Stimulated activated CD8-positive, alpha-beta memory T cell treated with anti-CD3 and anti-CD28 coated beads, Interleukin-15, amount 100 ng/mL, for 24 hours (primary cell): ENCODE data around the gene STKLD1.
"Not testable (repeated sequence)": the region's sequence is repeated elsewhere in the genome, so short reads cannot be mapped to it uniquely, and the experiment has no call there.

Experiments used
- DNase-seq: peaks from one replicate; pipeline ENCODE4 v3.0.0-alpha.2; 2020; ENCODE audit warnings: low read depth

Gene STKLD1

GRCh38 chr9:133362359-133363044, 13.7 kb upstream of the STKLD1 start:
- DNase-seq: no peak

DNA sequence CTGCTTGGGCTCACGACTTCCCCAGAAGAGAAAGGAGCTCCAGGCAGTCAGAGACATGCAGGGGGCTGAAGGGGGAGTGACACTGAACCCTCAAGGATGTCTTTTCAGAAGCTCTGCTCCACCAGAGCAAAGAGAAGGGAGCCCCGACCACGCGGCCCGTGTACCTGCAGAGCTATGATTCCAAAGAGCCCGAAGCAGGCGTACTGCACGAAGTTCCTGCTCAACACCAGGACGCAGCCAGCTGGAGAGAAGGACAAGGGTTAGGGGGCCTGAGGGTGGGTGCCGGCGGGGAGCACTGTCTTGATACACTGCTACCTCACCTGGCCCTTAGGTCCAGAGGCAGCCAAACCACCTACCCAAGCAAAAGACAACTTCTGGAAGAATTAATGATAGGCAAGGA, 9.7 kb upstream of the STKLD1 start:
- no peak for DNase-seq

- DNase-seq: no peak
These were observed 8.9 kb upstream of the STKLD1 start for GRCh38 chr9:133367221-133367620.

GRCh38 chr9:133367778-133368177, 8.4 kb upstream of the STKLD1 start:
- no peak for DNase-seq

DNA sequence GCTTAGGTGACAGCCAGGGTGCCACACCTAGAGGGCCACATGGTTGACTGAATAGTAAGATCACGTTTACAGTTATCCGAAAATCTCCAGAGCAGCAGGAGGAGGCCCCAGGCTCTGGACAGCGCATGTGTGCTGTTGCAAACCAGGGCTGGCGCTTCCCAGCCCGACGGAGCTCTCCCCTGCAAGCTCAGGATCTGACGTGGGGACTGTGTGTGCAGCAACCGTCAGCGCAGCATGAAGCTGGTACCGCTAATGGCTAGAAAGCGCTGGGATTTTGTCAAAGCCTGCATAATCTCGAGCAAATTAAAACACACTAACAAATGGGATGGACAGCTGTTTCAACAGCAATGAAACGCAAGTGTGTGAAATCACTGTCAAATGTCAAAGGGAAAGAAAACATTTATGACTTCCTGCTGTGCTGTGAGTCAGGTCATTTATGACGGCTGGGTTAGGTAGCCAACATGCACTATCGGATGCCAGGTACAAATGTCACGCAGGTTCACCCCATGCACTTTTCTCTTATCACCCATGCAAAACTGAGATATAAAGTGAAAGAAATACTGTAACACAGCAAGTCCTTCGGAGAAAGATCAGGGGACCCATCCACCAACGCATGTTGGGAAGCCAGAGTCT, 7.8 kb upstream of the STKLD1 start:
- DNase-seq: no peak

- no peak for DNase-seq
These were observed 6.7 kb upstream of the STKLD1 start for GRCh38 chr9:133369422-133369821.

DNA sequence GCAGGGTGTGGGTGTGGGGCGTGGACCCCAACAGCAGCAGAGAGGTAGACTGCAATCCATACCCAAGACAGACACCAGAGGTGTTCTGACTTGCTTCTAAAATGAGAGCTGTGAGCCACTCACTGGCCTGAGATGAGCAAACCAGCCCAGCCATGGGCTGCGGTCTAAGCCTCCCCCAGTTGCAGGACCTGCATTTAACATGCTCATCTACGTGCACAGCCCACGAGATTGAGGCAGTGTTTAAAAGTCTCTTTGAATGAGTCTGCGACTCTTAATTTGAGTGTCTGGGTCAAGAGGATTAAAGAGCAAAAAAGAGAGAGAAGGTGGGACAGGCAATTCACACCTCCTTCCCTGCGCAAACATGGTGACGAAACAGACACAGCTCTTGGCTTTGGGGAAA, 6.2 kb upstream of the STKLD1 start:
- DNase-seq: no peak

DNA sequence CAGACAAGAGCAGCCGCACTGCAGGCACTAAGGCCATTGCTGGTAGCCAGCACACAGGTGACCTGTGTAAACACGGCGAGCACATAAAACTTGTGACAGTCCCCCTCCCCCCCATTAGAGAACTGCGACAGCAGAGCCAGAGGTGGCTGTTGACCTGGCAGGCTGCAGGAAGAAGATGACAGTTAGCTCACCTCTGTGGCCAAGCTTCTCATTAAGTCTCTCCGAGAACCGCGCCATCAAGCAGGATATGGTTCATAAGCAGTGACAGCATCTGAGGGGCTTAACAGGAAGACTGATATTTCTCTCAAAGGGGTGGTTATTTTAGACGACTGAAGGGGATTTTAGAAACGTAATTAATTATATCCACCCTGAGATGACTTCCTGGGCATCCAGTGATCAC, 5.5 kb upstream of the STKLD1 start:
- DNase-seq: no peak

- no peak for DNase-seq
These were observed 4.9 kb upstream of the STKLD1 start for GRCh38 chr9:133371261-133371711.

DNA sequence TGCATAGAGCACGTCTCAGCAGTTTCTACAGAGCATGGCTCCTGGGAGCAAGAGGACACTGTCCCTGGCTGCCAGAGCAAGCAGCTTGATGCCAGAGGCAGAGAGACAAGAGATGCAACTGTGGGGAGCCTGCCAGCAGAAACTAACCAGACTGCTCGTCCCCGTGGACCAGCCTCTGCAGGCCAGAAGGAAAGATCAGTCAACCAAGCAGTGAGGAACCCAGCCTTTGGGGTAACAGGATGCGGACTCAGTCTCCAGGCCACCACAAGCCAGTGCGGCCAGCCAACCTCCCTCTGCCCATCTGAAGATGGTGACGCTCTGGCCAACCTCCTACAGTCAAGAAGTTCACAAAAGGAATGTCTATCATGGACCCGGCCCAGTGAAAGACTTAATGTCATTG, 4.0 kb upstream of the STKLD1 start:
- DNase-seq: no peak

DNA sequence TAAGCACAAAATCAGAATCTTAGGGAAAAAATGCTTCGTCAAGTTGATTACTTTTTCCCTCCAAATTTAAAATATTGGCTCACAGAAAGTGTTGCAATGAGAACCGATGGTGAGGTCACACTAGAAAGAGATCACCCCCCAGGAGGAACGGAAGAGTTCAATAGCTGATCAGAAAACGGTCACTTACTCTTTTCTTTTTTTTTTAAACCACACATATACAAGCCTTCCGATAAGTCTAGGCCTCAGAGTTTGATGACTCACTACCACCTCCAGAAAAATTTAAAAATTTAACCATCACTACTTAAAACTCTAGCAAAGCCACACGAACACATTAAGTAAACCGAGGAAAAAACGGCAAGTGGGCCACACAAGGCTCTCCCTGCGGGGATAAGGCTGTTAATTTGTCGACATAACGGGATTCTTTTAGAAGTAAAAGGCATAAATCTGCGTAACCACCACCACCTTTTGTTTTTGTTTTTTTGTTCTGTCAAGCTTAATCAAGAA, 1.5 kb upstream of the STKLD1 start:
- no peak for DNase-seq

DNA sequence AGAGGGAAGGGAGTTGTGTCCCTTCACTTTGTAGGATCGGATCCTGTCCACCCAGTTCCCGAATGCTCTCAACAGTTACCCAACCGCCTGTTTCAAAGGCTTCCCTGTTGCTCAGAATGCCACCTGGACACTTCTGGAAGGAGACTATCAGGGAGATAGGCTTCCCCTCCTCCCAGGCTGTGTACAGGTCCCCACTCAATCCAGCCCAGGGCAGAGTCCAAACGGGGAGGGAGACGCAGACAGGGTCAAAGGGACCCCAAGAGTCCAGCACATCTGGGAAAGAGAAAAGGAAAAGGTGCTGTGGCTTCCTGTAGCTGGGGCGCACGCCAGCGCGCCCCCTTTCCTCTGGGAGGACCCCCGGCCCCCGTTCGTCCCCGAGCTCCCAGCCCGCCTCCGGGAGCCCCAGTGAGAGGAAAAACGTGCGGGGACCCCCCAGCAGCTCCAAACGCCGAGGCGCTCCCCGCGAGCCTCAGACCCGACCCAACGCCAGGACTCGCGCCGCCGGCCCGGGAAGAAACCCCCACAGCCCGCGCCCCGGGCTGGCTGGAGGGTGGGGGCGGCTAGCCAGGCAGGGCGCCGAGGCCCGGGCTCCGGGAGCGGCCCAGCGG, 946 bp upstream of the STKLD1 start:
- no peak for DNase-seq

- DNase-seq: not testable (repeated sequence)
These were observed 1.1 kb downstream of the STKLD1 start for GRCh38 chr9:133377280-133377679.

DNA sequence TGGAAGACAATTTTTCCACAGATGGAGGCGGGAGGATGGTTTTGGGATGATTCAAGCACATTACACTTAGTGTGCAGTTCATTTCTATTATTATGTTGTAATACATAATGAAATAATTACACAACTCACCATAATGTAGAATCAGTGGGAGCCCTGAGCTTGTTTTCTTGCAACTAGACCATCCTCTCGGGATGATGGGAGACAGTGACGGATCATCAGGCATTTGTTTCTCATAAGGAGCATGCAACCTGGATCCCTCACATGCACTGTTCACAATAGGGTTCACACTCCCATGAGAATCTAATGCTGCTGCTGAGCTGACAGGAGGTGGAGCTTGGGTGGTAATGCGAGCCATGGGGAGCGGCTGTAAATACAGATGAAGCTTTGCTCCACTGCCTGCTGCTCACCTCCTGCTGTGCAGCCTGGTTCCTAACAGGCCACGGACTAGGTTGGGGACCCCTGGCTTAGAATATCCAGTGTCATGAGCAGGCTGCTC, 1.6 kb downstream of the STKLD1 start:
- no peak for DNase-seq

DNA sequence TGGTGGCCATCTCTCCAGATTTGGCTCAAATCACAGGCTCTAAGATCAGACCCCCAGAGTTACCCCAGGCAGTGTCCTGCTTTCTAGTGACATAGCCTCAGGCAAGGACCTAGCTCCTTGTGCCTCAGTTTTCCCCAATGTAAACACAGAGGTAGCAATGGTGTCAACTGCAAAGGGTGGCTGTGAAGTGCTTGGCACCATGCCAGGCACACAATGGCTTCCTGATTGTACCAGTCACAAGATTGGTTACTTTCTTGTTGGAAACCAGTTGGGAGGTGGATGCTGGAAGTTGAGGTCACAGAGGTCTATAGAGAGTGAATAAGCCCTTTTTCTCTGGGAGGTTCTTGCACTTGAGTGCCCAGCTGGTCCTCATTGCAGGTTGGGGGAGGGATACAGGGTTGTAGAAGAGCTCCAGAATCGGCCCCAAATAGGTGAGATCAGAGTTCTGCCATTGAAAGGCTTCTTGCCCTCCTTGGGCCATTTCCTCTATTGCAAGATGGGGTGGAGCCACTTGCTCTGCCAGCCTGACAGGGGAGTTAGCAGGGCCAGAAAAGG, 2.3 kb downstream of the STKLD1 start:
- DNase-seq: no peak

DNA sequence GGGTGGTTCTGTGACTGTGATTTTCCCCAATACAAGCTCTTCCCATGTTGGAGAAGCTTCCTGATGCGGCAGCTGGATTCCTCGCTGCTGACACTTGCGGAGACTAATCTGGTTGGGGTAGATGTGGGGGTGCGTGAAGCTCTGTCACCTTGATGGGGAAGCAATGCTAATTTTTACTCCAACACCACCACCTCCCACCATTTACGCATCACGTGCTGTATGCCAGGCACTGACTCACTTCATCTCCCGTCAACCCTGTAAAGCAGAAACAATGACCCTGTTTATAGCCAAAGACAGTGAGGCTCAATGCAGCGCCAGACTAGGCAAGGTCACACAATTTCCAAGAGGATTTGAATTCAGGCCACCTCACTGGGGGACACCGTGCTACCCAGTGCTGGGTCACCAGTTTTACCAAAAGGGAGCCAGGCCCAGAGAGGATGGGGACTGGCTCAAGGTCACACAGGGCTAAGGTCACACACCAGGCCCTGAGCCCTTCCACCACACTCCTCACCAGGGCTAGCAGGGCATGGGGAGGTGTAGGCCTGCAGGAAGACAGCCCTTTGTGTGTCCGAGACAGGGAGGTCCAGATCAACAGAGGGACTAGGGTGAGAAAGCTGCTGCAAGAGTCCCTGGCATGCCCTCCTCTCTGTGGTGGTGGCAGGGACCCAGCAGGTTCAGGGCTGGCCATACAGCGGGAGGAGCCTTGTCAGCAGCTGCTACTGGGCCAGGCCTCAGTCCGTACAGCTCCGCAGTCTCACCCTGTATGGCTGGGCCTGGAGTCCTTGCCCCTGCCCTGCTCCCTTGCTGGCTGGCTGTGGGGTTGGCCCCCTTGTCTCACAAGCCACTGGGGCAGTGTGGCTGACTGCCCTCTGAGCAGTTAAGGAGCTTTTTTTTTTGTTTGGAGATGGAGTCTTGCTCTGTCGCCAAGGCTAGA, 3.3 kb downstream of the STKLD1 start:
- no peak for DNase-seq

DNA sequence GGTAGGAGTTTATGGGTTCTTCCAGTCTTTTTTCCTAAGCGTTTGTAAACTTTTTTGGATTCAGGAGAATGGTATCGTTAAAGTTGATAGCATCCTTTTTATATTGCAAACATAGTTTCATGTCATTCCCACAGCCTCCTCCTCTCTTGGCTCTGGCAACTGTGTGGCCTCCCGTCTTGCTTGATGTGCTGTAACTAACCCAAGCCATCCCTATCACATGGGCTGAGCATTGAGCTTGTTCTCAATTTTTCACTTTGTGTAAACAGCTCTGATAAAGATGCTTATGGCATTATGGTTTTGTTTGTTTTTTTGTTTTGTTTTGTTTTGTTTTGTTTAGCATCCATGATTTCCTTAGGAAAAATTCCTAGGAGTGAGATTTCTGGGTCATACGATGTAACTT, 4.6 kb downstream of the STKLD1 start:
- DNase-seq: no peak

DNA sequence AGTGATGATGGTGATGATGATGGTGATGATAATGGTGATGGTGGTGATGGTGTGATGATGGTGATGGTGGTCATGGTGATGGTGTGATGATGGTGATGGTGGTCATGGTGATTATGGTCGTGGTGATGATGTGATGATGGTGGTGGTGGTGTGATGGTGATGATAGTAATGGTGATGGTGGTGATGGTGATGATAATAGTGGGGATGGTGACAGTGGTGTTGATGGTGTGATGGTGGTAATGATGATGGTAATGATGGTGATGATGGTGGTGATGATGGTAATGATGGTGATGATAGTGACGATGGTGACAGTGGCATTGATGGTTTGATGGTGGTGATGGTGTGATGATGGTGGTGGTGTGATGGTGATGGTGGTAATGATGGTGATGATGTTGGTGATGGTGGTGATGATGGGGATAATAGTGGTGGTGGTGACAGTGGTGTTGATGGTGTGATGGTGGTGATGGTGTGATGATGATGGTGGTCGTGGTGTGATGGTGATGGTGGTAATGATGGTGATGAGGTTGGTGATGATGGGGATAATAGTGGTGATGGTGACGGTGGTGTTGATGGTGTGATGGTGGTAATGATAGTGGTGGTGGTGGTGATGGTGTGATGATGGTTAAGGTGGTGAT, 6.5 kb downstream of the STKLD1 start:
- DNase-seq: no peak

GRCh38 chr9:133383438-133383837, 7.3 kb downstream of the STKLD1 start:
- no peak for DNase-seq

GRCh38 chr9:133384736-133385321, 8.7 kb downstream of the STKLD1 start:
- no peak for DNase-seq

GRCh38 chr9:133385452-133385851, 9.3 kb downstream of the STKLD1 start:
- no peak for DNase-seq
